Measurements from ENCODE around the gene R3HDM4.

Gene R3HDM4

GRCh38 chr19:887599-887998 lies 25.4 kb downstream of the R3HDM4 start:
- no peak for DNase-seq (ENCODE audit: low read depth)
- no peak overlapping the region for H3K4me3 ChIP-seq (ENCODE audit: low read depth, low read length)
- TF ChIP-seq, protein P1, sequence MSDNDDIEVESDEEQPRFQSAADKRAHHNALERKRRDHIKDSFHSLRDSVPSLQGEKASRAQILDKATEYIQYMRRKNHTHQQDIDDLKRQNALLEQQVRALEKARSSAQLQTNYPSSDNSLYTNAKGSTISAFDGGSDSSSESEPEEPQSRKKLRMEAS (IDR thresholded peaks at IDR 0.05; ENCODE audit: low read depth, low read length) = no peak
- TF ChIP-seq MYC (IDR thresholded peaks at IDR 0.05; ENCODE audit: low read depth, low read length) (no peak), POLR2A (IDR thresholded peaks at IDR 0.05; ENCODE audit: extremely low read depth, insufficient read length) (no peak)
- TF ChIP-seq, protein P2, sequence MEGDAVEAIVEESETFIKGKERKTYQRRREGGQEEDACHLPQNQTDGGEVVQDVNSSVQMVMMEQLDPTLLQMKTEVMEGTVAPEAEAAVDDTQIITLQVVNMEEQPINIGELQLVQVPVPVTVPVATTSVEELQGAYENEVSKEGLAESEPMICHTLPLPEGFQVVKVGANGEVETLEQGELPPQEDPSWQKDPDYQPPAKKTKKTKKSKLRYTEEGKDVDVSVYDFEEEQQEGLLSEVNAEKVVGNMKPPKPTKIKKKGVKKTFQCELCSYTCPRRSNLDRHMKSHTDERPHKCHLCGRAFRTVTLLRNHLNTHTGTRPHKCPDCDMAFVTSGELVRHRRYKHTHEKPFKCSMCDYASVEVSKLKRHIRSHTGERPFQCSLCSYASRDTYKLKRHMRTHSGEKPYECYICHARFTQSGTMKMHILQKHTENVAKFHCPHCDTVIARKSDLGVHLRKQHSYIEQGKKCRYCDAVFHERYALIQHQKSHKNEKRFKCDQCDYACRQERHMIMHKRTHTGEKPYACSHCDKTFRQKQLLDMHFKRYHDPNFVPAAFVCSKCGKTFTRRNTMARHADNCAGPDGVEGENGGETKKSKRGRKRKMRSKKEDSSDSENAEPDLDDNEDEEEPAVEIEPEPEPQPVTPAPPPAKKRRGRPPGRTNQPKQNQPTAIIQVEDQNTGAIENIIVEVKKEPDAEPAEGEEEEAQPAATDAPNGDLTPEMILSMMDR (IDR thresholded peaks at IDR 0.05; ENCODE audit: low read depth, low read length) = no peak

GRCh38 chr19:887072-887471 lies 25.9 kb downstream of the R3HDM4 start:
- DNase-seq (ENCODE audit: low read depth) = no peak
- TF ChIP-seq, protein P2 (IDR thresholded peaks at IDR 0.05; ENCODE audit: low read depth, low read length) = no peak
- TF ChIP-seq MYC (IDR thresholded peaks at IDR 0.05; ENCODE audit: low read depth, low read length) (no peak), POLR2A (IDR thresholded peaks at IDR 0.05; ENCODE audit: extremely low read depth, insufficient read length) (no peak)
- TF ChIP-seq, protein P1 (IDR thresholded peaks at IDR 0.05; ENCODE audit: low read depth, low read length) = no peak
- H3K4me3 ChIP-seq (ENCODE audit: low read depth, low read length) = no peak overlapping the region

- no peak for DNase-seq (ENCODE audit: low read depth)
- no peak overlapping the region for H3K4me3 ChIP-seq (ENCODE audit: low read depth, low read length)
- TF ChIP-seq POLR2A (IDR thresholded peaks at IDR 0.05; ENCODE audit: extremely low read depth, insufficient read length) (no peak), MYC (IDR thresholded peaks at IDR 0.05; ENCODE audit: low read depth, low read length) (no peak)
- TF ChIP-seq, protein P2 (IDR thresholded peaks at IDR 0.05; ENCODE audit: low read depth, low read length) = no peak
- TF ChIP-seq, protein P1 (IDR thresholded peaks at IDR 0.05; ENCODE audit: low read depth, low read length) = no peak
Measured at GRCh38 chr19:885536-886224, 27.3 kb downstream of the R3HDM4 start.

GRCh38 chr19:884420-885211 lies 28.4 kb downstream of the R3HDM4 start:
- TF ChIP-seq POLR2A (IDR thresholded peaks at IDR 0.05; ENCODE audit: extremely low read depth, insufficient read length) (no peak), MYC (IDR thresholded peaks at IDR 0.05; ENCODE audit: low read depth, low read length) (no peak)
- TF ChIP-seq, protein P2 (IDR thresholded peaks at IDR 0.05; ENCODE audit: low read depth, low read length) = no peak
- TF ChIP-seq, protein P1 (IDR thresholded peaks at IDR 0.05; ENCODE audit: low read depth, low read length) = no peak

DNA sequence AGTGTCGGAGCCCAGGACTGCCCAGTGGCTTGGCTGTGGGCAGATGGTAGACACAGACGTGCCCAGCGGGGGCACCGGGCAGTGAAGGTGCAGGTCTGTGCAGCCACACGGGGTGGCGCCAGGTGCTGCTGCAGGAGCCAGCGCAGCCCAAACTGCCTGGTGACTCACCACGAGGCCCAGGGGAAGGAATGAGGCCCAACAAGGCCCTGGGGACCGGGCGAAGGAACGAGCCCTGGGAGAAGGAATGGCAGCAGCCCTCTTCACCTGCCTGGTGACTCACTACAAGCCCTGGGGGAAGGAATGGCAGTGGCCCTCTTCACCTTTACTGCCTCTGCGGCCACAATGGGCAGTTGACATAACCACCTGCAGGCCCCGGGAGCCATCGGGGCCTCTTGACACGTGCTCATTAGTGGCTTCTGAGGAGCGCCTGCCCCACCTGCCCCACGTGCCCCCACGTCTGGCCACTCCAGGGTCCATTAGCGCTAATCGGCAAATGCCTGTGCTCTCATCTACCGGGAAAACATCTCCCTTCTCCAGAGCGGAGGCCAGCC lies 29.3 kb downstream of the R3HDM4 start:
- no peak for DNase-seq (ENCODE audit: low read depth)
- no peak for TF ChIP-seq MYC (IDR thresholded peaks at IDR 0.05; ENCODE audit: low read depth, low read length)
- TF ChIP-seq POLR2A (IDR thresholded peaks at IDR 0.05; ENCODE audit: extremely low read depth, insufficient read length) = no peak
- TF ChIP-seq, protein P2 (IDR thresholded peaks at IDR 0.05; ENCODE audit: low read depth, low read length) = no peak
- TF ChIP-seq, protein P1 (IDR thresholded peaks at IDR 0.05; ENCODE audit: low read depth, low read length) = no peak
- no peak overlapping the region for H3K4me3 ChIP-seq (ENCODE audit: low read depth, low read length)

More at GRCh38 chr19:884420-885211, 28.4 kb downstream of the R3HDM4 start:
- no peak overlapping the region for H3K4me3 ChIP-seq (ENCODE audit: low read depth, low read length)
- DNase-seq (ENCODE audit: low read depth) = no peak

Data from NB4 (cell line).